HepG2 (cell line): ENCODE results near the gene HIGD1A. TPM values are rescaled to one million over a fixed set of nuclear protein-coding genes. Genes with fewer than 3 reads are reported as not detected.

Experiments
- EZH2 ChIP-seq: conservative IDR thresholded peaks from 2 replicates; pipeline ENCODE4 v1.6.1; 2012; ENCODE audit warnings: mild to moderate bottlenecking, low read depth, low read length, moderate library complexity
- FLYWCH1 ChIP-seq: sonication (generic); formaldehyde crosslinking; IDR thresholded peaks from 2 replicates; pipeline ENCODE4 v1.8.1; 2023; ENCODE audit warnings: mild to moderate bottlenecking, missing genetic modification reagents
- HOMEZ ChIP-seq: IDR thresholded peaks from 2 replicates; pipeline ENCODE4 v1.6.1; 2016; ENCODE audit warnings: low read depth
- IRF1 ChIP-seq: sonication (generic); formaldehyde crosslinking; IDR thresholded peaks from 2 replicates; pipeline ENCODE4 v1.4.0; 2020; ENCODE audit warnings: low read depth, mild to moderate bottlenecking, missing genetic modification reagents
- JUNB ChIP-seq: sonication (generic); formaldehyde crosslinking; IDR thresholded peaks from 2 replicates; pipeline ENCODE4 v1.8.0; 2022; ENCODE audit warnings: missing genetic modification reagents, mild to moderate bottlenecking, borderline replicate concordance
- KLF13 ChIP-seq: sonication (generic); formaldehyde crosslinking; IDR thresholded peaks from 2 replicates; pipeline ENCODE4 v1.4.0; 2020; ENCODE audit warnings: mild to moderate bottlenecking, missing genetic modification reagents
- MED1 ChIP-seq: sonication (generic); formaldehyde crosslinking; IDR thresholded peaks from 2 replicates; pipeline ENCODE4 v1.4.0; 2020; ENCODE audit warnings: missing genetic modification reagents
- NFYC ChIP-seq: IDR thresholded peaks from 2 replicates; pipeline ENCODE4 v1.6.1; 2016; ENCODE audit warnings: missing genetic modification reagents, missing compliant biosample characterization
- ONECUT2 ChIP-seq: sonication (generic); formaldehyde crosslinking; IDR thresholded peaks from 2 replicates; pipeline ENCODE4 v1.4.0; 2020; ENCODE audit warnings: missing genetic modification reagents
- POLR2AphosphoS5 ChIP-seq: IDR thresholded peaks from 2 replicates; pipeline ENCODE4 v1.6.1; 2012; ENCODE audit warnings: low read depth, low read length
- PRMT3 ChIP-seq: sonication (generic); formaldehyde crosslinking; IDR thresholded peaks from 2 replicates; pipeline ENCODE4 v1.8.1; 2022; ENCODE audit warnings: low read depth, mild to moderate bottlenecking, moderate library complexity, missing genetic modification reagents, borderline replicate concordance
- SMAD3 ChIP-seq: sonication (generic); formaldehyde crosslinking; IDR thresholded peaks from 2 replicates; pipeline ENCODE4 v1.4.0; 2020; ENCODE audit warnings: missing genetic modification reagents
- SP4 ChIP-seq: sonication (generic); formaldehyde crosslinking; IDR thresholded peaks from 2 replicates; pipeline ENCODE4 v1.8.1; 2023; ENCODE audit warnings: mild to moderate bottlenecking, missing genetic modification reagents
- TBX3 ChIP-seq: fragments of 450-650 bp; IDR thresholded peaks from 2 replicates; pipeline ENCODE4 v1.6.1; 2017; ENCODE audit warnings: antibody characterized with exemption, mild to moderate bottlenecking, inconsistent platforms, borderline replicate concordance
- TCF7 ChIP-seq: sonication (generic); IDR thresholded peaks from 2 replicates; pipeline ENCODE4 v1.6.1; 2016; ENCODE audit warnings: antibody characterized with exemption, low read depth
- U2AF2 ChIP-seq: fragments of 200-400 bp; formaldehyde crosslinking; IDR thresholded peaks from 2 replicates; pipeline ENCODE4 v1.6.1; 2017; ENCODE audit warnings: low read depth, mild to moderate bottlenecking, low read length
- ZNF564 ChIP-seq: sonication (generic); formaldehyde crosslinking; IDR thresholded peaks from 2 replicates; pipeline ENCODE4 v1.8.1; 2023; ENCODE audit warnings: mild to moderate bottlenecking, missing genetic modification reagents
- ZNF570 ChIP-seq: sonication (generic); formaldehyde crosslinking; IDR thresholded peaks from 2 replicates; pipeline ENCODE4 v1.4.0; 2020; ENCODE audit warnings: mild to moderate bottlenecking, missing genetic modification reagents, borderline replicate concordance
- ZNF572 ChIP-seq: sonication (generic); formaldehyde crosslinking; IDR thresholded peaks from 2 replicates; pipeline ENCODE4 v1.5.1; 2020; ENCODE audit warnings: mild to moderate bottlenecking, missing genetic modification reagents
- ZNF709 ChIP-seq: sonication (generic); formaldehyde crosslinking; IDR thresholded peaks from 2 replicates; pipeline ENCODE4 v1.5.0; 2020; ENCODE audit warnings: mild to moderate bottlenecking, missing genetic modification reagents
- polyA plus RNA-seq, 8 experiments: library from polyadenylated mRNA; depleted of rRNA in 3 of 8; stranded (reverse) in 7 of 8; unstranded in 1 of 8; fragments of >200 nt; fragmentation: Illumina TruSeq in 4 of 8; extraction: Trizol in 4 of 8; gene quantifications; 2 replicates each; pipeline versions ENCODE4 v1.2.1 to v1.2.3, GENCODE V29; 2011 to 2016; ENCODE audit warnings: low read depth in 4 of 8, missing spikeins in 1 of 8, mixed read lengths in 1 of 8; ENCODE audit not compliant: insufficient read depth in 1 of 8
- total RNA-seq, 5 experiments: library from RNA; depleted of rRNA; stranded (reverse); fragments of >200 nt; fragmentation: Illumina TruSeq; extraction: Trizol; gene quantifications; 2 replicates each; pipeline ENCODE4 v1.2.3, GENCODE V29; 2016; ENCODE audit warnings: low read depth in 1 of 5
- TF ChIP-seq, protein P1 (sequence below): sonication (generic); formaldehyde crosslinking; IDR thresholded peaks from 2 replicates; pipeline ENCODE4 v1.4.0; 2020; ENCODE audit warnings: missing genetic modification reagents, borderline replicate concordance
- TF ChIP-seq, protein P2 (sequence below): sonication (generic); formaldehyde crosslinking; IDR thresholded peaks from 2 replicates; pipeline ENCODE4 v1.4.0; 2020; ENCODE audit warnings: missing genetic modification reagents, mild to moderate bottlenecking, borderline replicate concordance

HIGD1A gene
- total and polyA plus RNA-seq, 2 of the 13 experiments (the other 11 are each of a cell fraction or from before 2014, with no cell fraction given), result 222 to 253 TPM

DNA sequence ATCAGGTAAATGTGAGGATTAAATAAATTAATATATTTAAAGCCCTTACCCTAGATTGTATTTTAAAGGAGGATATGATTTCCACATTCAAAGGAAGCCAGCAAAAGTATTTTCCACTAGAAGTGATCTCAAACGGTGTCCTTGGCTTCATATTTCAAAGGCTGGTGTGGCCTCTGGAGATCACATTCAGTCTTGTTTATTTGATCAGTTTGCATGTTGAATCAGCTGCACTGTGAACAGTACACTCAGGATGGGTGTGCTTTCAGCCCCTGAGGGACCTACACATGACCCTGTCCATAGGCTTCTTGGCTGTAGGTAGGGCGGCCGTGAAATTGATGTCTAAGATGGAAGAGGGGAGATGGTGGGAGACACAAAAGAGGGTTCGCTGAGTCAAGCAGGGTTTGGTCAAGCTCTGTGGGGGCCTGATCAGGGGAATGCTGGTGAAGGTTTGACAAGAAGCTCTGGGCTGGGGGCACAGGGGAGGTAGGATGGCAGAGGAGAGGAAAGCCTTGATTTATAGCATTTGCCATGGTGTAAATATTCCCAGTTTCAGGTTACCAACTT, 49.5 kb upstream of the HIGD1A start (continued):
- TF ChIP-seq ONECUT2 (CRISPR knock-in tag) (no peak; the same call in 1 of the 2 replicates), ZNF570 (CRISPR knock-in tag) (no peak), JUNB (CRISPR knock-in tag) (no peak), TCF7 (peak; percentile 98), KLF13 (CRISPR knock-in tag) (no peak), SMAD3 (peak; percentile 76), SP4 (CRISPR knock-in tag) (peak; percentile 59; the same call in 1 of the 2 replicates), ZNF564 (no peak), NFYC (CRISPR knock-in tag) (no peak), FLYWCH1 (CRISPR knock-in tag) (no peak), ZNF709 (0 out of 2 replicates have a peak, but pooled peaks have one; percentile 40), U2AF2 (no peak), MED1 (peak; percentile 99), POLR2AphosphoS5 (peak; percentile 51), ZNF572 (CRISPR knock-in tag) (no peak), PRMT3 (CRISPR knock-in tag) (no peak), IRF1 (CRISPR knock-in tag) (no peak), EZH2 (no peak), TBX3 (peak; percentile 68; the same call in 1 of the 2 replicates), HOMEZ (CRISPR knock-in tag) (peak; percentile 41; the same call in 1 of the 2 replicates)
- TF ChIP-seq, protein P1, sequence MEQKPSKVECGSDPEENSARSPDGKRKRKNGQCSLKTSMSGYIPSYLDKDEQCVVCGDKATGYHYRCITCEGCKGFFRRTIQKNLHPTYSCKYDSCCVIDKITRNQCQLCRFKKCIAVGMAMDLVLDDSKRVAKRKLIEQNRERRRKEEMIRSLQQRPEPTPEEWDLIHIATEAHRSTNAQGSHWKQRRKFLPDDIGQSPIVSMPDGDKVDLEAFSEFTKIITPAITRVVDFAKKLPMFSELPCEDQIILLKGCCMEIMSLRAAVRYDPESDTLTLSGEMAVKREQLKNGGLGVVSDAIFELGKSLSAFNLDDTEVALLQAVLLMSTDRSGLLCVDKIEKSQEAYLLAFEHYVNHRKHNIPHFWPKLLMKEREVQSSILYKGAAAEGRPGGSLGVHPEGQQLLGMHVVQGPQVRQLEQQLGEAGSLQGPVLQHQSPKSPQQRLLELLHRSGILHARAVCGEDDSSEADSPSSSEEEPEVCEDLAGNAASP (CRISPR knock-in tag), result peak; percentile 88
- TF ChIP-seq, protein P2, sequence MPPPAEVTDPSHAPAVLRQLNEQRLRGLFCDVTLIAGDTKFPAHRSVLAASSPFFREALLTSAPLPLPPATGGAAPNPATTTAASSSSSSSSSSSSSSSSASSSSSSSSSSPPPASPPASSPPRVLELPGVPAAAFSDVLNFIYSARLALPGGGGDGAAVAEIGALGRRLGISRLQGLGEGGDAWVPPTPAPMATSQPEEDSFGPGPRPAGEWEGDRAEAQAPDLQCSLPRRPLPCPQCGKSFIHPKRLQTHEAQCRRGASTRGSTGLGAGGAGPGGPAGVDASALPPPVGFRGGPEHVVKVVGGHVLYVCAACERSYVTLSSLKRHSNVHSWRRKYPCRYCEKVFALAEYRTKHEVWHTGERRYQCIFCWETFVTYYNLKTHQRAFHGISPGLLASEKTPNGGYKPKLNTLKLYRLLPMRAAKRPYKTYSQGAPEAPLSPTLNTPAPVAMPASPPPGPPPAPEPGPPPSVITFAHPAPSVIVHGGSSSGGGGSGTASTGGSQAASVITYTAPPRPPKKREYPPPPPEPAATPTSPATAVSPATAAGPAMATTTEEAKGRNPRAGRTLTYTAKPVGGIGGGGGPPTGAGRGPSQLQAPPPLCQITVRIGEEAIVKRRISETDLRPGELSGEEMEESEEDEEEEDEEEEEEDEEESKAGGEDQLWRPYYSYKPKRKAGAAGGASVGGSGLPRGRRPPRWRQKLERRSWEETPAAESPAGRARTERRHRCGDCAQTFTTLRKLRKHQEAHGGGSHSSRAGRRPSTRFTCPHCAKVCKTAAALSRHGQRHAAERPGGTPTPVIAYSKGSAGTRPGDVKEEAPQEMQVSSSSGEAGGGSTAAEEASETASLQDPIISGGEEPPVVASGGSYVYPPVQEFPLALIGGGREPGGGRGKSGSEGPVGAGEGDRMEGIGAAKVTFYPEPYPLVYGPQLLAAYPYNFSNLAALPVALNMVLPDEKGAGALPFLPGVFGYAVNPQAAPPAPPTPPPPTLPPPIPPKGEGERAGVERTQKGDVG (CRISPR knock-in tag), result no peak
